GM23338 (cell line): ENCODE data around the gene RAB11FIP2. TPM values are rescaled to one million over a fixed set of nuclear protein-coding genes. Genes with fewer than 3 reads are reported as not detected.
A peak's percentile ranks its signal among the peaks of the same experiment; 100 is the strongest.

ENCODE experiments used
- ATAC-seq: fragments of 200-7000 bp; cut with Tn5 transposase; 3 replicates; pipeline ENCODE4 v1.9.1; 2020
- DNase-seq: peaks from one replicate; pipeline ENCODE4 v3.0.0-alpha.2; 2015; ENCODE audit warnings: low spot score
- H2AFZ ChIP-seq: fragments of 200-600 bp; sonication (generic); 2 replicates; pipeline ENCODE4 v1.8.0; 2016; ENCODE audit warnings: antibody characterized with exemption, mild to moderate bottlenecking, moderate library complexity
- H3F3A ChIP-seq: fragments of 200-600 bp; sonication (generic); replicated peaks from 2 replicates; pipeline ENCODE4 v1.8.0; 2017; ENCODE audit warnings: antibody characterized with exemption, mixed run types, low read depth
- H3K27ac ChIP-seq: fragments of 200-600 bp; sonication (generic); 2 replicates; pipeline ENCODE4 v1.6.1; 2016; ENCODE audit warnings: low read depth
- H3K27me3 ChIP-seq: fragments of 200-600 bp; sonication (generic); 2 replicates; pipeline ENCODE4 v1.8.0; 2016; ENCODE audit warnings: mild to moderate bottlenecking, mixed run types, moderate library complexity; ENCODE audit not compliant: insufficient read depth
- H3K36me3 ChIP-seq: fragments of 200-600 bp; sonication (generic); 2 replicates; pipeline ENCODE4 v1.8.0; 2016; ENCODE audit warnings: mild to moderate bottlenecking; ENCODE audit not compliant: insufficient read depth
- H3K4me1 ChIP-seq: fragments of 200-600 bp; sonication (generic); 2 replicates; pipeline ENCODE4 v1.8.0; 2016; ENCODE audit warnings: mild to moderate bottlenecking, moderate library complexity; ENCODE audit not compliant: insufficient read depth
- H3K4me2 ChIP-seq: fragments of 200-600 bp; sonication (generic); 2 replicates; pipeline ENCODE4 v1.7.1; 2017; ENCODE audit warnings: mixed run types
- H3K4me3 ChIP-seq: fragments of 200-600 bp; sonication (generic); 2 replicates; pipeline ENCODE4 v1.6.1; 2016; ENCODE audit warnings: mixed run types
- H3K79me2 ChIP-seq: fragments of 200-600 bp; sonication (generic); replicated peaks from 2 replicates; pipeline ENCODE4 v1.8.0; 2017; ENCODE audit warnings: mild to moderate bottlenecking; ENCODE audit not compliant: insufficient read depth
- H3K9me2 ChIP-seq: fragments of 200-600 bp; sonication (generic); 2 replicates; pipeline ENCODE4 v1.8.0; 2017; ENCODE audit not compliant: insufficient read depth
- H4K20me1 ChIP-seq: fragments of 200-600 bp; sonication (generic); replicated peaks from 2 replicates; pipeline ENCODE4 v1.8.0; 2017; ENCODE audit warnings: mild to moderate bottlenecking; ENCODE audit not compliant: insufficient read depth
- H3K27ac Mint-ChIP-seq: 2 replicates; pipeline ENCODE4 v1.8.0; 2020; ENCODE audit warnings: inconsistent platforms, mild to moderate bottlenecking, moderate library complexity, mixed read lengths
- H3K27me3 Mint-ChIP-seq: 3 replicates; pipeline ENCODE4 v1.8.0; 2022; ENCODE audit warnings: low read depth, mild to moderate bottlenecking, moderate library complexity, mixed read lengths, inconsistent platforms; ENCODE audit not compliant: insufficient read depth, poor library complexity
- H3K36me3 Mint-ChIP-seq: 3 replicates; pipeline ENCODE4 v1.8.0; 2021; ENCODE audit warnings: low read depth, mild to moderate bottlenecking, inconsistent platforms, moderate library complexity, mixed read lengths
- H3K4me1 Mint-ChIP-seq: 3 replicates; pipeline ENCODE4 v1.8.0; 2020; ENCODE audit warnings: mild to moderate bottlenecking, inconsistent platforms, mixed read lengths
- H3K4me3 Mint-ChIP-seq: 3 replicates; pipeline ENCODE4 v1.8.0; 2021; ENCODE audit warnings: moderate library complexity, mild to moderate bottlenecking, inconsistent platforms, mixed read lengths
- H3K9me3 Mint-ChIP-seq: 3 replicates; pipeline ENCODE4 v1.8.0; 2020; ENCODE audit warnings: moderate library complexity, mild to moderate bottlenecking, inconsistent platforms, mixed read lengths
- CREB1 ChIP-seq: fragments of 250-450 bp; sonication (Bioruptor Pico); IDR thresholded peaks from 2 replicates; pipeline ENCODE4 v1.5.0; 2020; ENCODE audit warnings: low read depth, mild to moderate bottlenecking, moderate library complexity
- EZH2 ChIP-seq: fragments of 200-600 bp; sonication (generic); IDR thresholded peaks from one replicate; pipeline ENCODE4 v1.8.0; 2017; ENCODE audit warnings: antibody characterized with exemption, mild to moderate bottlenecking, low read depth; ENCODE audit not compliant: unreplicated experiment
- EZH2phosphoT487 ChIP-seq: fragments of 200-600 bp; sonication (generic); IDR thresholded peaks from one replicate; pipeline ENCODE4 v1.8.1; 2018; ENCODE audit warnings: antibody characterized with exemption; ENCODE audit not compliant: unreplicated experiment
- JUNB ChIP-seq: IDR thresholded peaks from one replicate; pipeline ENCODE4 v1.6.1; 2016; ENCODE audit warnings: antibody characterized with exemption; ENCODE audit not compliant: unreplicated experiment
- NANOG ChIP-seq: IDR thresholded peaks from 2 replicates; pipeline ENCODE4 v1.6.1; 2016; ENCODE audit warnings: antibody characterized with exemption, borderline replicate concordance
- STAT1 ChIP-seq: IDR thresholded peaks from one replicate; pipeline ENCODE4 v1.6.1; 2016; ENCODE audit warnings: antibody characterized with exemption; ENCODE audit not compliant: unreplicated experiment
- ZNF114 ChIP-seq: fragments of 250-450 bp; sonication (Bioruptor Pico); IDR thresholded peaks from 2 replicates; pipeline ENCODE4 v1.5.0; 2020; ENCODE audit warnings: mild to moderate bottlenecking, moderate library complexity
- ZNF331 ChIP-seq: fragments of 250-450 bp; sonication (Bioruptor Pico); IDR thresholded peaks from 2 replicates; pipeline ENCODE4 v1.5.0; 2020; ENCODE audit warnings: low read depth, mild to moderate bottlenecking, moderate library complexity
- polyA plus RNA-seq: library from polyadenylated mRNA; unstranded; fragments of >200 nt; fragmentation: Nextera tagmentation; extraction: Ambion mirVana; gene quantifications from 2 replicates; pipeline ENCODE4 v1.2.1, GENCODE V29; 2016
- total RNA-seq: library from RNA; depleted of rRNA; stranded (reverse); fragments of >200 nt; shearing (Covaris generic); gene quantifications from 2 replicates; pipeline ENCODE4 v1.2.3, GENCODE V29; 2014
- TF ChIP-seq, protein P1 (sequence below): IDR thresholded peaks from 2 replicates; pipeline ENCODE4 v1.6.1; 2016; ENCODE audit warnings: antibody characterized with exemption
- TF ChIP-seq, protein P2 (sequence below), 2 experiments: fragments of 200-600 bp in 1 of 2; sonication (generic) in 1 of 2; conservative IDR thresholded peaks; 2 replicates each; pipeline versions ENCODE4 v1.5.1 to v1.6.1; 2016 to 2017; ENCODE audit warnings: antibody characterized with exemption in 2 of 2, low read depth in 2 of 2, mild to moderate bottlenecking in 2 of 2, moderate library complexity in 1 of 2
- TF ChIP-seq, protein P3 (sequence below): fragments of 250-450 bp; sonication (Bioruptor Pico); IDR thresholded peaks from 2 replicates; pipeline ENCODE4 v1.5.0; 2020; ENCODE audit warnings: mild to moderate bottlenecking, moderate library complexity

RAB11FIP2 gene
- total and polyA plus RNA-seq, 2 experiments from 2014 or later, result 16.1 to 17.6 TPM

DNA sequence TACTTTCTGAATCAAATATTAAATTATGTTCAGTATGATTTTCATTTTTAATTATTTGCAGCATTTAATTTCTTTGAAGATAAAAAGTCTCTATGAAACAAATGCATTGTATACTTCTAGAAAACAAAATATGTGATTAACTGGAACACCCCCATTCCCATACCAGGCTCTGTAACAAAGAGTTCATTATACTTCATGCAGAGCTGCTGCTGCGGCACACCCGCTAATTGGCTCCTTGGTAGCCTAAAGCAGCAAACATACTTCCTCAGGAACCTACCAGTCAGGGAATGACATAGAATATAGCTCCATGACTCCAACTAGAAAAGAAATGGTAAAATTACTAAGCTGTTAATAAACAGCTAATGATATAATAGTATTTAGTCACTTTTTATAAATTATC is 19.3 kb downstream of the RAB11FIP2 start (continued):
- TF ChIP-seq NANOG, result no peak
- TF ChIP-seq CREB1 (CRISPR knock-in tag), result no peak
- no peak for TF ChIP-seq STAT1

DNA sequence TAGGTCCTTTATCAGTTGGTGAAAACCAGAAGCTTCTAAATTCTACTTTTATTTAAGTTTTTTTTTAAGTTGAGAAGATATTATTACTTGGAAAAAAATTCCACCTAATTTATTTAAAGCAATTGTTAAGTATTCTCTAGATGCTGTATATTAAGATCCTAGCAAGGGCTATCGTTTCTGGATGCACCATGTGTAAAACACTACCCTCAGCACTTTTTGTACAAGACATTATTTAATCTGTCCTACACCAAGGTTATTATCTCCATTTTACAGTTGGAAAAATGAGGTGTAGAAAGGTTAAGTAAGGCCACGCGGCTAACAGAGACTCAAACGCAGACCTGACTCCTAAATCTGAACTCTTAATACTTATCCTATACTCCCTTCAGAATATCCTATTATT is 19.8 kb downstream of the RAB11FIP2 start:
- Histone ChIP-seq H2AFZ (no peak overlapping the region), H3K79me2 (no peaks in the 10 kb centered on the region), H3K4me3 (no peak overlapping the region), H3K9me2 (no peaks in the 10 kb centered on the region), H3K27me3 (no peaks in the 10 kb centered on the region), H3F3A (no peaks in the 10 kb centered on the region), H3K4me2 (no peak overlapping the region), H3K4me1 (peaks cover 18% of the 10 kb centered on the region; the same call in 1 of the 2 replicates), H3K27ac (no peak overlapping the region), H3K36me3 (no peaks in the 10 kb centered on the region), H4K20me1 (no peaks in the 10 kb centered on the region)
- no peak overlapping the region for H3K4me3 Mint-ChIP-seq
- no peaks in the 10 kb centered on the region for H3K36me3 Mint-ChIP-seq
- H3K27ac Mint-ChIP-seq, result no peak overlapping the region
- no peak for TF ChIP-seq ZNF114 (CRISPR knock-in tag)
- TF ChIP-seq, protein P1, sequence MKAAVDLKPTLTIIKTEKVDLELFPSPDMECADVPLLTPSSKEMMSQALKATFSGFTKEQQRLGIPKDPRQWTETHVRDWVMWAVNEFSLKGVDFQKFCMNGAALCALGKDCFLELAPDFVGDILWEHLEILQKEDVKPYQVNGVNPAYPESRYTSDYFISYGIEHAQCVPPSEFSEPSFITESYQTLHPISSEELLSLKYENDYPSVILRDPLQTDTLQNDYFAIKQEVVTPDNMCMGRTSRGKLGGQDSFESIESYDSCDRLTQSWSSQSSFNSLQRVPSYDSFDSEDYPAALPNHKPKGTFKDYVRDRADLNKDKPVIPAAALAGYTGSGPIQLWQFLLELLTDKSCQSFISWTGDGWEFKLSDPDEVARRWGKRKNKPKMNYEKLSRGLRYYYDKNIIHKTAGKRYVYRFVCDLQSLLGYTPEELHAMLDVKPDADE, result no peak
- TF ChIP-seq STAT1, result no peak
- no peak for TF ChIP-seq ZNF331 (CRISPR knock-in tag)
- TF ChIP-seq EZH2, result no peak
- no peaks in the 10 kb centered on the region for H3K9me3 Mint-ChIP-seq
- no peak for ATAC-seq
- H3K27me3 Mint-ChIP-seq, result no peaks in the 10 kb centered on the region
- peaks cover 23% of the 10 kb centered on the region for H3K4me1 Mint-ChIP-seq
- DNase-seq, result no peak

DNA sequence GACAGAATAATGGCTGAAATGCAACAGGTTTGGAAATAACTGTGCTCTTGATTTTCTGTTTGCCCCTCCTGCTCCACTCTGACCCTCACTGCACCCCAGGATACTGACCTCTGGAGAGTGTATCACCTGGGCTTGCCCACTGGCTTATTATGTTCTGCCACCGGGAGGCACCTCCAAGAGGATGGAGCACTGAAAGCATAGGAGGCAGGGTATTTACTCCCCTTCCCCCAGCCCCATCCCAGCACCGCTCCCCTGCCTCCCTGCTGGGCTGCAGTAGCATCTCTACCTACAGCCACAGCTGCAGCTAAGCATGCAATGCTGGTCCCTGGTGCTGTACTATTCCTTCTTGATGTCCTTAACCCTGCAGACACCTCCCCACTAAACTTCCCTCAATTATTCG is 26.4 kb downstream of the RAB11FIP2 start:
- TF ChIP-seq, protein P2, sequence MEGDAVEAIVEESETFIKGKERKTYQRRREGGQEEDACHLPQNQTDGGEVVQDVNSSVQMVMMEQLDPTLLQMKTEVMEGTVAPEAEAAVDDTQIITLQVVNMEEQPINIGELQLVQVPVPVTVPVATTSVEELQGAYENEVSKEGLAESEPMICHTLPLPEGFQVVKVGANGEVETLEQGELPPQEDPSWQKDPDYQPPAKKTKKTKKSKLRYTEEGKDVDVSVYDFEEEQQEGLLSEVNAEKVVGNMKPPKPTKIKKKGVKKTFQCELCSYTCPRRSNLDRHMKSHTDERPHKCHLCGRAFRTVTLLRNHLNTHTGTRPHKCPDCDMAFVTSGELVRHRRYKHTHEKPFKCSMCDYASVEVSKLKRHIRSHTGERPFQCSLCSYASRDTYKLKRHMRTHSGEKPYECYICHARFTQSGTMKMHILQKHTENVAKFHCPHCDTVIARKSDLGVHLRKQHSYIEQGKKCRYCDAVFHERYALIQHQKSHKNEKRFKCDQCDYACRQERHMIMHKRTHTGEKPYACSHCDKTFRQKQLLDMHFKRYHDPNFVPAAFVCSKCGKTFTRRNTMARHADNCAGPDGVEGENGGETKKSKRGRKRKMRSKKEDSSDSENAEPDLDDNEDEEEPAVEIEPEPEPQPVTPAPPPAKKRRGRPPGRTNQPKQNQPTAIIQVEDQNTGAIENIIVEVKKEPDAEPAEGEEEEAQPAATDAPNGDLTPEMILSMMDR (conservative IDR thresholded peaks at IDR 0.05; ENCODE audit: low read depth in 2 of 2), result peak in 1 of 2 experiments; percentile 37; a peak in 2 of 4 replicates
- TF ChIP-seq, protein P3, sequence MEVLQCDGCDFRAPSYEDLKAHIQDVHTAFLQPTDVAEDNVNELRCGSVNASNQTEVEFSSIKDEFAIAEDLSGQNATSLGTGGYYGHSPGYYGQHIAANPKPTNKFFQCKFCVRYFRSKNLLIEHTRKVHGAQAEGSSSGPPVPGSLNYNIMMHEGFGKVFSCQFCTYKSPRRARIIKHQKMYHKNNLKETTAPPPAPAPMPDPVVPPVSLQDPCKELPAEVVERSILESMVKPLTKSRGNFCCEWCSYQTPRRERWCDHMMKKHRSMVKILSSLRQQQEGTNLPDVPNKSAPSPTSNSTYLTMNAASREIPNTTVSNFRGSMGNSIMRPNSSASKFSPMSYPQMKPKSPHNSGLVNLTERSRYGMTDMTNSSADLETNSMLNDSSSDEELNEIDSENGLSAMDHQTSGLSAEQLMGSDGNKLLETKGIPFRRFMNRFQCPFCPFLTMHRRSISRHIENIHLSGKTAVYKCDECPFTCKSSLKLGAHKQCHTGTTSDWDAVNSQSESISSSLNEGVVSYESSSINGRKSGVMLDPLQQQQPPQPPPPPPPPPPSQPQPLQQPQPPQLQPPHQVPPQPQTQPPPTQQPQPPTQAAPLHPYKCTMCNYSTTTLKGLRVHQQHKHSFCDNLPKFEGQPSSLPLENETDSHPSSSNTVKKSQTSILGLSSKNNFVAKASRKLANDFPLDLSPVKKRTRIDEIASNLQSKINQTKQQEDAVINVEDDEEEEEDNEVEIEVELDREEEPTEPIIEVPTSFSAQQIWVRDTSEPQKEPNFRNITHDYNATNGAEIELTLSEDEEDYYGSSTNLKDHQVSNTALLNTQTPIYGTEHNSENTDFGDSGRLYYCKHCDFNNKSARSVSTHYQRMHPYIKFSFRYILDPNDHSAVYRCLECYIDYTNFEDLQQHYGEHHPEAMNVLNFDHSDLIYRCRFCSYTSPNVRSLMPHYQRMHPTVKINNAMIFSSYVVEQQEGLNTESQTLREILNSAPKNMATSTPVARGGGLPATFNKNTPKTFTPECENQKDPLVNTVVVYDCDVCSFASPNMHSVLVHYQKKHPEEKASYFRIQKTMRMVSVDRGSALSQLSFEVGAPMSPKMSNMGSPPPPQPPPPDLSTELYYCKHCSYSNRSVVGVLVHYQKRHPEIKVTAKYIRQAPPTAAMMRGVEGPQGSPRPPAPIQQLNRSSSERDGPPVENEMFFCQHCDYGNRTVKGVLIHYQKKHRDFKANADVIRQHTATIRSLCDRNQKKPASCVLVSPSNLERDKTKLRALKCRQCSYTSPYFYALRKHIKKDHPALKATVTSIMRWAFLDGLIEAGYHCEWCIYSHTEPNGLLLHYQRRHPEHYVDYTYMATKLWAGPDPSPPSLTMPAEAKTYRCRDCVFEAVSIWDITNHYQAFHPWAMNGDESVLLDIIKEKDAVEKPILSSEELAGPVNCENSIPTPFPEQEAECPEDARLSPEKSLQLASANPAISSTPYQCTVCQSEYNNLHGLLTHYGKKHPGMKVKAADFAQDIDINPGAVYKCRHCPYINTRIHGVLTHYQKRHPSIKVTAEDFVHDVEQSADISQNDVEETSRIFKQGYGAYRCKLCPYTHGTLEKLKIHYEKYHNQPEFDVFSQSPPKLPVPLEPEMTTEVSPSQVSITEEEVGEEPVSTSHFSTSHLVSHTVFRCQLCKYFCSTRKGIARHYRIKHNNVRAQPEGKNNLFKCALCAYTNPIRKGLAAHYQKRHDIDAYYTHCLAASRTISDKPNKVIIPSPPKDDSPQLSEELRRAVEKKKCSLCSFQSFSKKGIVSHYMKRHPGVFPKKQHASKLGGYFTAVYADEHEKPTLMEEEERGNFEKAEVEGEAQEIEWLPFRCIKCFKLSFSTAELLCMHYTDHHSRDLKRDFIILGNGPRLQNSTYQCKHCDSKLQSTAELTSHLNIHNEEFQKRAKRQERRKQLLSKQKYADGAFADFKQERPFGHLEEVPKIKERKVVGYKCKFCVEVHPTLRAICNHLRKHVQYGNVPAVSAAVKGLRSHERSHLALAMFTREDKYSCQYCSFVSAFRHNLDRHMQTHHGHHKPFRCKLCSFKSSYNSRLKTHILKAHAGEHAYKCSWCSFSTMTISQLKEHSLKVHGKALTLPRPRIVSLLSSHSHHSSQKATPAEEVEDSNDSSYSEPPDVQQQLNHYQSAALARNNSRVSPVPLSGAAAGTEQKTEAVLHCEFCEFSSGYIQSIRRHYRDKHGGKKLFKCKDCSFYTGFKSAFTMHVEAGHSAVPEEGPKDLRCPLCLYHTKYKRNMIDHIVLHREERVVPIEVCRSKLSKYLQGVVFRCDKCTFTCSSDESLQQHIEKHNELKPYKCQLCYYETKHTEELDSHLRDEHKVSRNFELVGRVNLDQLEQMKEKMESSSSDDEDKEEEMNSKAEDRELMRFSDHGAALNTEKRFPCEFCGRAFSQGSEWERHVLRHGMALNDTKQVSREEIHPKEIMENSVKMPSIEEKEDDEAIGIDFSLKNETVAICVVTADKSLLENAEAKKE, result 0 out of 2 replicates have a peak, but pooled peaks have one; percentile 19
- TF ChIP-seq EZH2phosphoT487 (no peak), JUNB (no peak)
- Mint-ChIP-seq H3K27ac (no peak overlapping the region), H3K4me3 (no peak overlapping the region), H3K36me3 (no peaks in the 10 kb centered on the region), H3K27me3 (peaks cover 2% of the 10 kb centered on the region), H3K9me3 (no peaks in the 10 kb centered on the region), H3K4me1 (peaks cover 14% of the 10 kb centered on the region)
- Histone ChIP-seq H4K20me1 (no peaks in the 10 kb centered on the region), H3K27me3 (no peaks in the 10 kb centered on the region), H3F3A (no peaks in the 10 kb centered on the region), H3K4me1 (peaks cover 15% of the 10 kb centered on the region), H2AFZ (no peak overlapping the region), H3K79me2 (no peaks in the 10 kb centered on the region), H3K4me3 (no peak overlapping the region), H3K9me2 (no peaks in the 10 kb centered on the region), H3K36me3 (no peaks in the 10 kb centered on the region), H3K4me2 (no peak overlapping the region), H3K27ac (no peak overlapping the region)
- peak; percentile 72 for DNase-seq
- peak; percentile 94 for ATAC-seq
